ENCODE results near the gene SORBS2.

SORBS2 gene

GRCh38 chr4:185697488-185697887 is 114.5 kb downstream of the SORBS2 start:
- TF ChIP-seq, protein P1, sequence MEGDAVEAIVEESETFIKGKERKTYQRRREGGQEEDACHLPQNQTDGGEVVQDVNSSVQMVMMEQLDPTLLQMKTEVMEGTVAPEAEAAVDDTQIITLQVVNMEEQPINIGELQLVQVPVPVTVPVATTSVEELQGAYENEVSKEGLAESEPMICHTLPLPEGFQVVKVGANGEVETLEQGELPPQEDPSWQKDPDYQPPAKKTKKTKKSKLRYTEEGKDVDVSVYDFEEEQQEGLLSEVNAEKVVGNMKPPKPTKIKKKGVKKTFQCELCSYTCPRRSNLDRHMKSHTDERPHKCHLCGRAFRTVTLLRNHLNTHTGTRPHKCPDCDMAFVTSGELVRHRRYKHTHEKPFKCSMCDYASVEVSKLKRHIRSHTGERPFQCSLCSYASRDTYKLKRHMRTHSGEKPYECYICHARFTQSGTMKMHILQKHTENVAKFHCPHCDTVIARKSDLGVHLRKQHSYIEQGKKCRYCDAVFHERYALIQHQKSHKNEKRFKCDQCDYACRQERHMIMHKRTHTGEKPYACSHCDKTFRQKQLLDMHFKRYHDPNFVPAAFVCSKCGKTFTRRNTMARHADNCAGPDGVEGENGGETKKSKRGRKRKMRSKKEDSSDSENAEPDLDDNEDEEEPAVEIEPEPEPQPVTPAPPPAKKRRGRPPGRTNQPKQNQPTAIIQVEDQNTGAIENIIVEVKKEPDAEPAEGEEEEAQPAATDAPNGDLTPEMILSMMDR (IDR thresholded peaks at IDR 0.05; ENCODE audit: low read depth, low read length, missing control alignments) = no peak
- H3K4me3 ChIP-seq (ENCODE audit: low read depth, low read length) = no peak overlapping the region
- in situ Hi-C loops (cut with HindIII; ENCODE audit: low sequenced_read_pairs) = no loop called here
- DNase-seq (ENCODE audit: low read depth) = no peak

- TF ChIP-seq, protein P1 (IDR thresholded peaks at IDR 0.05; ENCODE audit: low read depth, low read length, missing control alignments) = no peak
- no peak overlapping the region for H3K4me3 ChIP-seq (ENCODE audit: low read depth, low read length)
- no peak for DNase-seq (ENCODE audit: low read depth)
- in situ Hi-C loops (cut with HindIII; ENCODE audit: low sequenced_read_pairs) = no loop called here
Observed at GRCh38 chr4:185695743-185696142, 116.3 kb downstream of the SORBS2 start.

GRCh38 chr4:185693548-185694215 is 118.3 kb downstream of the SORBS2 start:
- DNase-seq (ENCODE audit: low read depth) = no peak
- no peak overlapping the region for H3K4me3 ChIP-seq (ENCODE audit: low read depth, low read length)
- in situ Hi-C loops (cut with HindIII; ENCODE audit: low sequenced_read_pairs) = no loop called here
- TF ChIP-seq, protein P1 (IDR thresholded peaks at IDR 0.05; ENCODE audit: low read depth, low read length, missing control alignments) = no peak

DNA sequence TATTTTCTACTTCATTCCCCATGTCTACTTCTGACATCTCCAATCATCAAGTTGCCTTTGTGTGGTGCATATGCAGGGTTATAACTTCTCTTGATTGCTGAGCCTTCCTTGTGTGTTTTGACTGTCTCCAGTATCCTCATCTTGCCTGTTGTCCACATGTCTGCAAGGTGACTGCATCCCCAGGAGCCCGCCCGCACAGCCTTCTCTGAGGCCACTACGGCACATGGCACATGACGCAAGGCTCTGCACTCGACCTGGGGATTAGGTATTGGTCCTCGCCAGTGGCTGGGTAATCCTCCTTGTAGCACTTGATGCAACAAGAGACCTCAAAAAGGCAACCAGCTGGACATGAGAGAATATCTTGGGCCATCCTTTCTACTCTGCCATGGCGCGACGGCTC is 122.6 kb downstream of the SORBS2 start:
- DNase-seq (ENCODE audit: low read depth) = no peak
- TF ChIP-seq, protein P1 (IDR thresholded peaks at IDR 0.05; ENCODE audit: low read depth, low read length, missing control alignments) = no peak
- in situ Hi-C loops (cut with HindIII; ENCODE audit: low sequenced_read_pairs) = no loop called here
- H3K4me3 ChIP-seq (ENCODE audit: low read depth, low read length) = no peak overlapping the region

- no peak overlapping the region for H3K4me3 ChIP-seq (ENCODE audit: low read depth, low read length)
- no peak for DNase-seq (ENCODE audit: low read depth)
- TF ChIP-seq, protein P1 (IDR thresholded peaks at IDR 0.05; ENCODE audit: low read depth, low read length, missing control alignments) = no peak
- in situ Hi-C loops (cut with HindIII; ENCODE audit: low sequenced_read_pairs) = no loop called here
Observed at GRCh38 chr4:185685804-185686203, 126.2 kb downstream of the SORBS2 start.

- in situ Hi-C loops (cut with HindIII; ENCODE audit: low sequenced_read_pairs) = no loop called here
- TF ChIP-seq, protein P1 (IDR thresholded peaks at IDR 0.05; ENCODE audit: low read depth, low read length, missing control alignments) = no peak
Observed at GRCh38 chr4:185683896-185684295, 128.1 kb downstream of the SORBS2 start.

More at GRCh38 chr4:185683896-185684295, 128.1 kb downstream of the SORBS2 start:
- DNase-seq (ENCODE audit: low read depth) = no peak
- no peak overlapping the region for H3K4me3 ChIP-seq (ENCODE audit: low read depth, low read length)

Measured in astrocyte of the cerebellum (primary cell).